ENCODE data around the gene ACAN. TPM values are rescaled to one million over a fixed set of nuclear protein-coding genes. Genes with fewer than 3 reads are reported as not detected.

The ACAN gene
- total RNA-seq, 1 donor from 2014 or later = 113 TPM

GRCh38 chr15:88818920-88819319 is 15.7 kb downstream of the ACAN start:
- Histone ChIP-seq H3K36me3 (no peaks in the 10 kb centered on the region), H3K27ac (no peak overlapping the region), H3K9me3 (no peaks in the 10 kb centered on the region), H3K4me3 (no peak overlapping the region), H3K4me1 (peaks cover 2 to 3% of the 10 kb centered on the region in 2 donors), H3K27me3 (no peaks in the 10 kb centered on the region)
- intact Hi-C loops (cut with DNase I) = no loop called here
- no peak for DNase-seq (ENCODE audit: low spot score in 2 of 2)
- no peak for TF ChIP-seq CTCF (IDR thresholded peaks at IDR 0.05)

- no peak overlapping the region for H3K27ac ChIP-seq
- no peak for TF ChIP-seq CTCF (IDR thresholded peaks at IDR 0.05)
- no peaks in the 10 kb centered on the region for H3K9me3 ChIP-seq
- no peak overlapping the region for H3K4me3 ChIP-seq
- H3K4me1 ChIP-seq = peaks cover 2 to 3% of the 10 kb centered on the region in 2 donors
- H3K27me3 ChIP-seq = no peaks in the 10 kb centered on the region
- H3K36me3 ChIP-seq = no peaks in the 10 kb centered on the region
- intact Hi-C loops (cut with DNase I) = no loop called here
- DNase-seq (ENCODE audit: low spot score in 2 of 2) = no peak
Observed at GRCh38 chr15:88821993-88822392, 18.8 kb downstream of the ACAN start.

- no peak for TF ChIP-seq CTCF (IDR thresholded peaks at IDR 0.05)
- intact Hi-C loops (cut with DNase I) = no loop called here
- no peaks in the 10 kb centered on the region for H3K27me3 ChIP-seq
Observed at GRCh38 chr15:88828791-88829190, 25.6 kb downstream of the ACAN start.

GRCh38 chr15:88830016-88830415 is 26.8 kb downstream of the ACAN start:
- Histone ChIP-seq H3K27ac (no peak overlapping the region), H3K4me1 (peaks cover 0 to 16% of the 10 kb centered on the region in 2 donors), H3K4me3 (no peak overlapping the region), H3K27me3 (no peaks in the 10 kb centered on the region), H3K9me3 (no peaks in the 10 kb centered on the region), H3K36me3 (no peaks in the 10 kb centered on the region)
- intact Hi-C loops (cut with DNase I) = no loop called here
- TF ChIP-seq CTCF (IDR thresholded peaks at IDR 0.05) = no peak
- DNase-seq (ENCODE audit: low spot score in 2 of 2) = no peak

More at GRCh38 chr15:88828791-88829190, 25.6 kb downstream of the ACAN start:
- DNase-seq (ENCODE audit: low spot score in 2 of 2) = no peak
- no peak overlapping the region for H3K4me3 ChIP-seq
- no peaks in the 10 kb centered on the region for H3K9me3 ChIP-seq
- H3K4me1 ChIP-seq = peaks cover 0 to 10% of the 10 kb centered on the region in 2 donors
- no peak overlapping the region for H3K27ac ChIP-seq
- no peaks in the 10 kb centered on the region for H3K36me3 ChIP-seq

- H3K4me1 ChIP-seq = peaks cover 0 to 16% of the 10 kb centered on the region in 2 donors
- intact Hi-C loops (cut with DNase I) = no loop called here
- H3K4me3 ChIP-seq = no peak overlapping the region
- H3K27ac ChIP-seq = peak overlapping the region; percentile 74 to 82
- H3K27me3 ChIP-seq = no peaks in the 10 kb centered on the region
- peaks cover 0 to under 1% of the 10 kb centered on the region in 2 donors for H3K36me3 ChIP-seq
- H3K9me3 ChIP-seq = no peaks in the 10 kb centered on the region
- no peak for TF ChIP-seq CTCF (IDR thresholded peaks at IDR 0.05)
- DNase-seq (ENCODE audit: low spot score in 2 of 2) = no peak
Observed at GRCh38 chr15:88832820-88833730, 29.8 kb downstream of the ACAN start.

Data from ascending aorta (tissue), 2 donors.